Measurements from ENCODE around the gene HPGD. TPM values are rescaled to one million over a fixed set of nuclear protein-coding genes. Genes with fewer than 3 reads are reported as not detected.

Gene HPGD
- total RNA-seq, 1 donor from 2014 or later = 11.2 TPM

- peaks cover 14% of the 10 kb centered on the region for H3K9me3 Mint-ChIP-seq
- H3K4me1 Mint-ChIP-seq = peaks cover 10% of the 10 kb centered on the region
- TF ChIP-seq CTCF (IDR thresholded peaks at IDR 0.05; ENCODE audit: unreplicated experiment) = no peak
- no peaks in the 10 kb centered on the region for H3K27me3 Mint-ChIP-seq (ENCODE audit: low read depth)
- no peak overlapping the region for H3K27ac Mint-ChIP-seq
- no peak overlapping the region for H3K4me3 Mint-ChIP-seq
- no peaks in the 10 kb centered on the region for H3K36me3 Mint-ChIP-seq
- DNase-seq (ENCODE audit: low spot score in 2 of 2, unreplicated experiment in 2 of 2) = no peak
These were observed 33.7 kb upstream of the HPGD start for GRCh38 chr4:174555789-174556630.

- H3K27ac Mint-ChIP-seq = no peak overlapping the region
- H3K36me3 Mint-ChIP-seq = no peaks in the 10 kb centered on the region
- H3K27me3 Mint-ChIP-seq (ENCODE audit: low read depth) = no peaks in the 10 kb centered on the region
- peaks cover 14% of the 10 kb centered on the region for H3K9me3 Mint-ChIP-seq
- DNase-seq (ENCODE audit: low spot score in 2 of 2, unreplicated experiment in 2 of 2) = no peak
- no peaks in the 10 kb centered on the region for H3K4me1 Mint-ChIP-seq
- TF ChIP-seq CTCF (IDR thresholded peaks at IDR 0.05; ENCODE audit: unreplicated experiment) = no peak
- H3K4me3 Mint-ChIP-seq = no peak overlapping the region
These were observed 32.0 kb upstream of the HPGD start for GRCh38 chr4:174554231-174554728.

GRCh38 chr4:174553828-174554227, 31.5 kb upstream of the HPGD start:
- no peak for TF ChIP-seq CTCF (IDR thresholded peaks at IDR 0.05; ENCODE audit: unreplicated experiment)
- H3K36me3 Mint-ChIP-seq = no peaks in the 10 kb centered on the region

GRCh38 chr4:174553031-174553430, 30.7 kb upstream of the HPGD start:
- Mint-ChIP-seq H3K9me3 (peaks cover 26% of the 10 kb centered on the region), H3K27ac (no peak overlapping the region), H3K27me3 (ENCODE audit: low read depth) (no peaks in the 10 kb centered on the region), H3K4me3 (no peak overlapping the region), H3K36me3 (peaks cover 3% of the 10 kb centered on the region), H3K4me1 (no peaks in the 10 kb centered on the region)
- no peak for DNase-seq (ENCODE audit: low spot score in 2 of 2, unreplicated experiment in 2 of 2)
- TF ChIP-seq CTCF (IDR thresholded peaks at IDR 0.05; ENCODE audit: unreplicated experiment) = no peak

More at GRCh38 chr4:174553828-174554227, 31.5 kb upstream of the HPGD start:
- no peak overlapping the region for H3K4me3 Mint-ChIP-seq
- H3K9me3 Mint-ChIP-seq = peaks cover 18% of the 10 kb centered on the region
- no peaks in the 10 kb centered on the region for H3K27me3 Mint-ChIP-seq (ENCODE audit: low read depth)
- no peaks in the 10 kb centered on the region for H3K4me1 Mint-ChIP-seq
- H3K27ac Mint-ChIP-seq = no peak overlapping the region
- no peak for DNase-seq (ENCODE audit: low spot score in 2 of 2, unreplicated experiment in 2 of 2)

GRCh38 chr4:174550541-174550940, 28.3 kb upstream of the HPGD start:
- TF ChIP-seq CTCF (IDR thresholded peaks at IDR 0.05; ENCODE audit: unreplicated experiment) = no peak
- no peak overlapping the region for H3K4me3 Mint-ChIP-seq
- no peaks in the 10 kb centered on the region for H3K27me3 Mint-ChIP-seq (ENCODE audit: low read depth)
- H3K4me1 Mint-ChIP-seq = no peaks in the 10 kb centered on the region
- H3K9me3 Mint-ChIP-seq = peaks cover 44% of the 10 kb centered on the region
- H3K36me3 Mint-ChIP-seq = peaks cover 3% of the 10 kb centered on the region
- H3K27ac Mint-ChIP-seq = no peak overlapping the region
- DNase-seq (ENCODE audit: low spot score in 2 of 2, unreplicated experiment in 2 of 2) = no peak
